HepG2 (cell line): ENCODE results near the gene EMC9. TPM values are rescaled to one million over a fixed set of nuclear protein-coding genes. Genes with fewer than 3 reads are reported as not detected.

Experiments used
- BCL6 ChIP-seq: IDR thresholded peaks from 2 replicates; pipeline ENCODE4 v1.6.1; 2016; ENCODE audit warnings: missing genetic modification reagents, missing compliant biosample characterization
- HDAC6 ChIP-seq: fragments of 200-600 bp; sonication (generic); IDR thresholded peaks from 2 replicates; pipeline ENCODE4 v1.7.0; 2017; ENCODE audit warnings: mild to moderate bottlenecking, antibody characterized with exemption, low read length, low read depth
- MTF2 ChIP-seq: sonication (generic); formaldehyde crosslinking; IDR thresholded peaks from 2 replicates; pipeline ENCODE4 v1.5.0; 2020; ENCODE audit warnings: missing genetic modification reagents, borderline replicate concordance
- NFIB ChIP-seq: sonication (generic); formaldehyde crosslinking; IDR thresholded peaks from 2 replicates; pipeline ENCODE4 v1.9.0; 2021; ENCODE audit warnings: missing genetic modification reagents, mild to moderate bottlenecking, borderline replicate concordance
- RARA ChIP-seq: IDR thresholded peaks from 2 replicates; pipeline ENCODE4 v1.6.1; 2016; ENCODE audit warnings: missing genetic modification reagents, missing compliant biosample characterization
- TSC22D2 ChIP-seq: sonication (generic); formaldehyde crosslinking; IDR thresholded peaks from 2 replicates; pipeline ENCODE4 v1.5.1; 2020; ENCODE audit warnings: missing genetic modification reagents, mild to moderate bottlenecking, borderline replicate concordance
- ZFP1 ChIP-seq: IDR thresholded peaks from 2 replicates; pipeline ENCODE4 v1.6.1; 2016
- ZNF619 ChIP-seq: sonication (generic); formaldehyde crosslinking; IDR thresholded peaks from 2 replicates; pipeline ENCODE4 v1.4.0; 2020; ENCODE audit warnings: mild to moderate bottlenecking, missing genetic modification reagents
- ZNF766 ChIP-seq: sonication (generic); formaldehyde crosslinking; IDR thresholded peaks from 2 replicates; pipeline ENCODE4 v1.5.0; 2020; ENCODE audit warnings: missing genetic modification reagents, borderline replicate concordance
- polyA plus RNA-seq, 8 experiments: library from polyadenylated mRNA; depleted of rRNA in 3 of 8; stranded (reverse) in 7 of 8; unstranded in 1 of 8; fragments of >200 nt; fragmentation: Illumina TruSeq in 4 of 8; extraction: Trizol in 4 of 8; gene quantifications; 2 replicates each; pipeline versions ENCODE4 v1.2.1 to v1.2.3, GENCODE V29; 2011 to 2016; ENCODE audit warnings: low read depth in 4 of 8, missing spikeins in 1 of 8, mixed read lengths in 1 of 8; ENCODE audit not compliant: insufficient read depth in 1 of 8
- total RNA-seq, 5 experiments: library from RNA; depleted of rRNA; stranded (reverse); fragments of >200 nt; fragmentation: Illumina TruSeq; extraction: Trizol; gene quantifications; 2 replicates each; pipeline ENCODE4 v1.2.3, GENCODE V29; 2016; ENCODE audit warnings: low read depth in 1 of 5
- TF ChIP-seq, protein P1 (sequence below): sonication (generic); formaldehyde crosslinking; conservative IDR thresholded peaks from 2 replicates; pipeline ENCODE4 v1.4.0; 2020; ENCODE audit warnings: missing genetic modification reagents
- TF ChIP-seq, protein P2 (sequence below): sonication (generic); formaldehyde crosslinking; IDR thresholded peaks from 2 replicates; pipeline ENCODE4 v1.4.0; 2020; ENCODE audit warnings: missing genetic modification reagents, borderline replicate concordance
- TF ChIP-seq, protein P3 (sequence below): sonication (generic); formaldehyde crosslinking; IDR thresholded peaks from 2 replicates; pipeline ENCODE4 v1.5.0; 2020; ENCODE audit warnings: missing genetic modification reagents
- TF ChIP-seq, protein P4 (sequence below): sonication (generic); formaldehyde crosslinking; IDR thresholded peaks from 2 replicates; pipeline ENCODE4 v1.8.1; 2023; ENCODE audit warnings: mild to moderate bottlenecking, inconsistent platforms, moderate library complexity, missing genetic modification reagents, borderline replicate concordance
- TF ChIP-seq, protein P5 (sequence below): IDR thresholded peaks from 2 replicates; pipeline ENCODE4 v1.6.1; 2016

The EMC9 gene
- total and polyA plus RNA-seq, 2 of the 13 experiments (the other 11 are each of a cell fraction or from before 2014, with no cell fraction given), result 60.5 to 78.7 TPM

DNA sequence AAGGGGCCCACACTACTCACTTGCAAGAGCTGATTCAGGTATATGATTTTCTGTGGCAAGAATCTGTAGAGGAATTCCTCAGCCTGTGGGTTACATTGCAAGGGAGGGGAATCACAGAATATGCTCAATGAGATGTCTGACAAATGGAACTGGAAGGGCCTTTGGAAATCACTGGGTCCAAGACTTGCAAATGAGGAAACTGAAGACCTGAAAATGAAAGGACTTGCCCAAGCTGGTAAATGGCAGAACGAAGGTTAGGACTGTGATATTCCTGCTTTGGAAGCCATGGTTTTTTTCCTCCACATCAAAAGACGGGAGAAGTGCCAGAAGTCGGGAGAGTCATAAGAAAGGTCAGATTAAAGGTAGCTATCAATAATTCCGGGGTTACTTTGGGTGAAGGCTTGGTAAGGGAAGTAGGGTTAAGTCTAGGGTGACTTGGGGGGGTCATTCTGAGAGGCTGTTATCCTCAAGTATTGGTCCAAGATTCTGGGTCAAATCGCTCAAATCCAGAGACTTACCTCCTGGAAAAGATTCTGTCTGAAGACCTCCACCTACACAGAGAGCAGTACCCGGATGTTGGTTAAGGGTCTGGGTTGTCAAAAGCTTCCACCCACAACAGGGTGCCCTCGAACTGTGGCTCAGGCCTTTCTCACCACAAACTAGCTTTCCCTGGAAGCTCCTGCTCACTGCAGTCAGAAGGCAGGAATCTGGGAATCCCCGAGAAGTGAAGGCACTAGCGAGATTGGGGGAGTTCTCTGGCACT, 4.5 kb upstream of the EMC9 start (continued):
- TF ChIP-seq ZFP1 (CRISPR knock-in tag), result no peak
- TF ChIP-seq MTF2 (CRISPR knock-in tag), result no peak
- no peak for TF ChIP-seq ZNF766 (CRISPR knock-in tag)
- no peak; the same call in 1 of the 2 replicates for TF ChIP-seq BCL6 (CRISPR knock-in tag)
- TF ChIP-seq, protein P1, sequence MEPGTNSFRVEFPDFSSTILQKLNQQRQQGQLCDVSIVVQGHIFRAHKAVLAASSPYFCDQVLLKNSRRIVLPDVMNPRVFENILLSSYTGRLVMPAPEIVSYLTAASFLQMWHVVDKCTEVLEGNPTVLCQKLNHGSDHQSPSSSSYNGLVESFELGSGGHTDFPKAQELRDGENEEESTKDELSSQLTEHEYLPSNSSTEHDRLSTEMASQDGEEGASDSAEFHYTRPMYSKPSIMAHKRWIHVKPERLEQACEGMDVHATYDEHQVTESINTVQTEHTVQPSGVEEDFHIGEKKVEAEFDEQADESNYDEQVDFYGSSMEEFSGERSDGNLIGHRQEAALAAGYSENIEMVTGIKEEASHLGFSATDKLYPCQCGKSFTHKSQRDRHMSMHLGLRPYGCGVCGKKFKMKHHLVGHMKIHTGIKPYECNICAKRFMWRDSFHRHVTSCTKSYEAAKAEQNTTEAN (CRISPR knock-in tag), result no peak
- TF ChIP-seq TSC22D2 (CRISPR knock-in tag), result no peak
- TF ChIP-seq, protein P2, sequence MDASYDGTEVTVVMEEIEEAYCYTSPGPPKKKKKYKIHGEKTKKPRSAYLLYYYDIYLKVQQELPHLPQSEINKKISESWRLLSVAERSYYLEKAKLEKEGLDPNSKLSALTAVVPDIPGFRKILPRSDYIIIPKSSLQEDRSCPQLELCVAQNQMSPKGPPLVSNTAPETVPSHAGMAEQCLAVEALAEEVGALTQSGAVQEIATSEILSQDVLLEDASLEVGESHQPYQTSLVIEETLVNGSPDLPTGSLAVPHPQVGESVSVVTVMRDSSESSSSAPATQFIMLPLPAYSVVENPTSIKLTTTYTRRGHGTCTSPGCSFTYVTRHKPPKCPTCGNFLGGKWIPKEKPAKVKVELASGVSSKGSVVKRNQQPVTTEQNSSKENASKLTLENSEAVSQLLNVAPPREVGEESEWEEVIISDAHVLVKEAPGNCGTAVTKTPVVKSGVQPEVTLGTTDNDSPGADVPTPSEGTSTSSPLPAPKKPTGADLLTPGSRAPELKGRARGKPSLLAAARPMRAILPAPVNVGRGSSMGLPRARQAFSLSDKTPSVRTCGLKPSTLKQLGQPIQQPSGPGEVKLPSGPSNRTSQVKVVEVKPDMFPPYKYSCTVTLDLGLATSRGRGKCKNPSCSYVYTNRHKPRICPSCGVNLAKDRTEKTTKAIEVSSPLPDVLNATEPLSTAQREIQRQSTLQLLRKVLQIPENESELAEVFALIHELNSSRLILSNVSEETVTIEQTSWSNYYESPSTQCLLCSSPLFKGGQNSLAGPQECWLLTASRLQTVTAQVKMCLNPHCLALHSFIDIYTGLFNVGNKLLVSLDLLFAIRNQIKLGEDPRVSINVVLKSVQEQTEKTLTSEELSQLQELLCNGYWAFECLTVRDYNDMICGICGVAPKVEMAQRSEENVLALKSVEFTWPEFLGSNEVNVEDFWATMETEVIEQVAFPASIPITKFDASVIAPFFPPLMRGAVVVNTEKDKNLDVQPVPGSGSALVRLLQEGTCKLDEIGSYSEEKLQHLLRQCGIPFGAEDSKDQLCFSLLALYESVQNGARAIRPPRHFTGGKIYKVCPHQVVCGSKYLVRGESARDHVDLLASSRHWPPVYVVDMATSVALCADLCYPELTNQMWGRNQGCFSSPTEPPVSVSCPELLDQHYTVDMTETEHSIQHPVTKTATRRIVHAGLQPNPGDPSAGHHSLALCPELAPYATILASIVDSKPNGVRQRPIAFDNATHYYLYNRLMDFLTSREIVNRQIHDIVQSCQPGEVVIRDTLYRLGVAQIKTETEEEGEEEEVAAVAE (CRISPR knock-in tag), result no peak; the same call in none of the 2 replicates
- TF ChIP-seq, protein P3, sequence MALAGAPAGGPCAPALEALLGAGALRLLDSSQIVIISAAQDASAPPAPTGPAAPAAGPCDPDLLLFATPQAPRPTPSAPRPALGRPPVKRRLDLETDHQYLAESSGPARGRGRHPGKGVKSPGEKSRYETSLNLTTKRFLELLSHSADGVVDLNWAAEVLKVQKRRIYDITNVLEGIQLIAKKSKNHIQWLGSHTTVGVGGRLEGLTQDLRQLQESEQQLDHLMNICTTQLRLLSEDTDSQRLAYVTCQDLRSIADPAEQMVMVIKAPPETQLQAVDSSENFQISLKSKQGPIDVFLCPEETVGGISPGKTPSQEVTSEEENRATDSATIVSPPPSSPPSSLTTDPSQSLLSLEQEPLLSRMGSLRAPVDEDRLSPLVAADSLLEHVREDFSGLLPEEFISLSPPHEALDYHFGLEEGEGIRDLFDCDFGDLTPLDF (CRISPR knock-in tag), result no peak
- TF ChIP-seq, protein P4, sequence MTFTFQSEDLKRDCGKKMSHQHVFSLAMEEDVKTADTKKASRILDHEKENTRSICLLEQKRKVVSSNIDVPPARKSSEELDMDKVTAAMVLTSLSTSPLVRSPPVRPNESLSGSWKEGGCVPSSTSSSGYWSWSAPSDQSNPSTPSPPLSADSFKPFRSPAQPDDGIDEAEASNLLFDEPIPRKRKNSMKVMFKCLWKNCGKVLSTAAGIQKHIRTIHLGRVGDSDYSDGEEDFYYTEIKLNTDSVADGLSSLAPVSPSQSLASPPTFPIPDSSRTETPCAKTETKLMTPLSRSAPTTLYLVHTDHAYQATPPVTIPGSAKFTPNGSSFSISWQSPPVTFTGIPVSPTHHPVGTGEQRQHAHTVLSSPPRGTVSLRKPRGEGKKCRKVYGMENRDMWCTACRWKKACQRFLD (CRISPR knock-in tag), result 0 out of 2 replicates have a peak, but pooled peaks have one; percentile 1
- no peak for TF ChIP-seq ZNF619 (CRISPR knock-in tag)
- no peak for TF ChIP-seq RARA
- TF ChIP-seq, protein P5, sequence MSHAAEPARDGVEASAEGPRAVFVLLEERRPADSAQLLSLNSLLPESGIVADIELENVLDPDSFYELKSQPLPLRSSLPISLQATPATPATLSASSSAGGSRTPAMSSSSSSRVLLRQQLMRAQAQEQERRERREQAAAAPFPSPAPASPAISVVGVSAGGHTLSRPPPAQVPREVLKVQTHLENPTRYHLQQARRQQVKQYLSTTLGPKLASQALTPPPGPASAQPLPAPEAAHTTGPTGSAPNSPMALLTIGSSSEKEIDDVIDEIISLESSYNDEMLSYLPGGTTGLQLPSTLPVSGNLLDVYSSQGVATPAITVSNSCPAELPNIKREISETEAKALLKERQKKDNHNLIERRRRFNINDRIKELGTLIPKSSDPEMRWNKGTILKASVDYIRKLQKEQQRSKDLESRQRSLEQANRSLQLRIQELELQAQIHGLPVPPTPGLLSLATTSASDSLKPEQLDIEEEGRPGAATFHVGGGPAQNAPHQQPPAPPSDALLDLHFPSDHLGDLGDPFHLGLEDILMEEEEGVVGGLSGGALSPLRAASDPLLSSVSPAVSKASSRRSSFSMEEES (CRISPR knock-in tag), result peak; percentile 26; the same call in 1 of the 2 replicates
- TF ChIP-seq HDAC6, result no peak
- TF ChIP-seq NFIB (CRISPR knock-in tag), result no peak
